GM06990 (cell line): ENCODE data around the gene SMOC1.
A peak's percentile ranks its signal among the peaks of the same experiment; 100 is the strongest.

Experiments used
- DNase-seq: peaks from one replicate; pipeline ENCODE4 v3.0.0-alpha.2; 2011; ENCODE audit not compliant: insufficient read length; ENCODE audit errors: extremely low read depth
- H3K27me3 ChIP-seq: replicated peaks from 2 replicates; pipeline ENCODE4 v1.6.0; 2011; ENCODE audit warnings: low read length; ENCODE audit not compliant: control insufficient read depth, insufficient read depth
- H3K36me3 ChIP-seq: 2 replicates; pipeline ENCODE4 v1.5.1; 2011; ENCODE audit warnings: low read length; ENCODE audit not compliant: control insufficient read depth, insufficient read depth
- H3K4me3 ChIP-seq: replicated peaks from 2 replicates; pipeline ENCODE4 v1.5.1; 2011; ENCODE audit warnings: low read depth, mild to moderate bottlenecking, control low read depth, low read length
- TF ChIP-seq, protein P1 (sequence below): IDR thresholded peaks from 2 replicates; pipeline ENCODE4 v1.5.1; 2011; ENCODE audit warnings: low read length, control low read depth, mild to moderate bottlenecking, inconsistent platforms; ENCODE audit not compliant: insufficient read depth, poor library complexity, severe bottlenecking

The SMOC1 gene

DNA sequence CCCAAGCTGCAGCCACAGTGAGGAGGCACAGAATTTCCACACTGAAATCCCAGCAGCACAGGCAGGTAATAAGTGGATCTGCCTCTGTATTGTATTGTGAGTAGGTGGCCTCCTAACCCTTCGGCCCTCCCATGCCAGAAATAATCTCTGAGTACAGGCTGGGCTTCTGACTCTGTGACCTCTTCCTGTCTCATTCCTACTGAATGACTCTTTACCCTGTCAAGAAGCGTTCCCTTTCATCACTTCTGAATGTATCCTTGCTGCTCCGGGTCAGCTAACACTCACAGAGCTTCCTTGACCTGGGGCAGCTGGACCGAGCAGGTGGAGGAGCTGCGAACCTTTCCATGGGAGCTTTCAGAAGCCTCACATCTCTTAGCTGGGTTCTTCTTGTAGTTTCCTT is 190.0 kb downstream of the SMOC1 start:
- Histone ChIP-seq H3K4me3 (no peak overlapping the region), H3K27me3 (no peaks in the 10 kb centered on the region; the same call in 1 of the 2 replicates), H3K36me3 (no peaks in the 10 kb centered on the region)
- TF ChIP-seq, protein P1, sequence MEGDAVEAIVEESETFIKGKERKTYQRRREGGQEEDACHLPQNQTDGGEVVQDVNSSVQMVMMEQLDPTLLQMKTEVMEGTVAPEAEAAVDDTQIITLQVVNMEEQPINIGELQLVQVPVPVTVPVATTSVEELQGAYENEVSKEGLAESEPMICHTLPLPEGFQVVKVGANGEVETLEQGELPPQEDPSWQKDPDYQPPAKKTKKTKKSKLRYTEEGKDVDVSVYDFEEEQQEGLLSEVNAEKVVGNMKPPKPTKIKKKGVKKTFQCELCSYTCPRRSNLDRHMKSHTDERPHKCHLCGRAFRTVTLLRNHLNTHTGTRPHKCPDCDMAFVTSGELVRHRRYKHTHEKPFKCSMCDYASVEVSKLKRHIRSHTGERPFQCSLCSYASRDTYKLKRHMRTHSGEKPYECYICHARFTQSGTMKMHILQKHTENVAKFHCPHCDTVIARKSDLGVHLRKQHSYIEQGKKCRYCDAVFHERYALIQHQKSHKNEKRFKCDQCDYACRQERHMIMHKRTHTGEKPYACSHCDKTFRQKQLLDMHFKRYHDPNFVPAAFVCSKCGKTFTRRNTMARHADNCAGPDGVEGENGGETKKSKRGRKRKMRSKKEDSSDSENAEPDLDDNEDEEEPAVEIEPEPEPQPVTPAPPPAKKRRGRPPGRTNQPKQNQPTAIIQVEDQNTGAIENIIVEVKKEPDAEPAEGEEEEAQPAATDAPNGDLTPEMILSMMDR = no peak
- no peak for DNase-seq

DNA sequence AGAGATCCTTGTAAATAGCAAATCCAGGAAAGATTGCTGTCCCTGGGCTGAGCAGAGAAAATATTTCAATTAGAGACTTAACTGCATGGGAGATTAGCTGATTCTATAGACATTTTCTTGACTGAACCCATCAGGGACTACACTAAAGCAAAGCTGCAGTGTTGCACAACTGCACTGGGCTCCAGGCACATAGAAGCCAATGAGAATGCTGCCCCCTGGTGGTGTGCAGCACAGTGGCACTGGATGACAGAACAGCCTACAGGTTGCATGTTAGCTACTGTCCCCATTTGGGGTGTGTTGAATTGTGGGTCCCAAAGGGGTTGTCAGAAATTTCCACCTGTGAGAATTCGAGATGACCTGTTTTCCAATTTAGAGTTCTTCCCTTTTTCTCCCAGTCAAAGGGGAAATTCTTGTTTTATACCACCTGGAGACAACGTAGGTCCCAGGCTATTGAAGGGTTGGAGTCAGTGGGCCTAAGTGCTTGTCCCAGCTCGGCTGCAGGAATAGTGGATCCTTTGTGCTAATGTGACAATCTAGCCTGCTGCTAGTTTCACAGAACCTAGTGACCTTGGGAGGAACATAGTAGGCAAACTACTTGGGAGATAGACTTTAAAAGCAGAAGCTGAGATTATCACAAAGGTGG is 194.8 kb downstream of the SMOC1 start:
- TF ChIP-seq, protein P1 = peak; percentile 88
- Histone ChIP-seq H3K36me3 (no peaks in the 10 kb centered on the region), H3K27me3 (no peaks in the 10 kb centered on the region), H3K4me3 (no peak overlapping the region)
- DNase-seq = no peak

DNA sequence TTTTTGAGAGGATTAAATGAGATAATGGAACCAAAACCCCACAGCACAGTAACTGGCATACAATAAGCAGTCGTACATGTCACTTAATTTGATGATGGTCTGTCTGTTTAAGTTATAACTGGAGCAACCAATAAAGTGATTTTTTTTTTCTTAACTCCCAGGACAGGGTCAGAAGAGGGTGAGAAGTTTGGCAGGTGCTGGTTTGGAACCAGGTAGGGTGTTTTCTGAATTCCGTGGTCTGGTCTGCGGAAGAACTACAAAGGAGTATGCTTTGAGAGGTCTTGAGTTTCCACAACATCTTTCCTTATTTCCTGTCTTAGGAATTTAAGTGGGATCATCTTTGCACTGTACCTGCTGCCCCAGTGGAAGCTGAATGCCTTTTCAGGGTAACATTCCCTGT is 197.8 kb downstream of the SMOC1 start:
- Histone ChIP-seq H3K27me3 (no peaks in the 10 kb centered on the region; the same call in 1 of the 2 replicates), H3K36me3 (no peaks in the 10 kb centered on the region), H3K4me3 (no peak overlapping the region)
- TF ChIP-seq, protein P1 = no peak
- DNase-seq = no peak

DNA sequence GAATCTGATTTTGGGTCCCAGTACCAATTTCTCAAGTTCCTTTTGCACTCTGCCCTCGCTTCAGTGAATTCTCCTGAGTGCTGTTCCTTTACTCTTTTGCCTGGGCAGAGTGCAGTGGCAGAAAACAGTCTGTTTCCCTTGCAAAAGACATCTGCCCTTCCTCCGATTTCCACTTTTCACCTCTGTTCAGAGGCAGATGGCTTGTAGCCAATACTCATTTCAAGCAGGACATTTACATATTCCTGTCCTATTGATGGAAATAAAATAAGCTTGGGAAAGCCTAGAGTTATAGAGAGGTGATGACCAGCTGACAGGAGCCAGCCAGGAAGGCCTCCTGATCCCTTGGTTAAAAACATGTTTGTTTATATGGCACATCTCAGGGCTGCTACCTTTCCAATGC is 198.5 kb downstream of the SMOC1 start:
- DNase-seq = no peak
- TF ChIP-seq, protein P1 = no peak
- no peak overlapping the region for H3K4me3 ChIP-seq
- no peaks in the 10 kb centered on the region; the same call in 1 of the 2 replicates for H3K27me3 ChIP-seq
- H3K36me3 ChIP-seq = no peaks in the 10 kb centered on the region

DNA sequence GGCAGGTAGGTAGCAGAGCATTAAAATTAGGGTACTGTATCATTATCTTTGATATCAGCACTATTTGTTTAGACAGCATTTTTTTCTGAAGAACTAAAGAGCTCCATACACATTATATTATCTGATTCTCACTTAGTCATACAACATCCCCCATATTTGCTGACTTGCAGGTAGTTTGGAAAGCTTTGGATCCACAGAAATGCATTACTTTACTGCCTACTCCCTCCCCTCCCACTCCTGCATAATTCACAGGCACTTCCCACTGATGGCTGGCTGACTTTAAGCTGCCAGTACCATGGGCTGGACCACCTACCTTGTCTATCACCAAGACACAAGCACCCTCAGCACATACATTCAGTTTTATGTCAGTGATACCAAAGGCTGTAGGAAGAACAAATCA is 199.1 kb downstream of the SMOC1 start:
- no peak for DNase-seq
- Histone ChIP-seq H3K36me3 (no peaks in the 10 kb centered on the region), H3K27me3 (no peaks in the 10 kb centered on the region; the same call in 1 of the 2 replicates), H3K4me3 (no peak overlapping the region)
- TF ChIP-seq, protein P1 = no peak

DNA sequence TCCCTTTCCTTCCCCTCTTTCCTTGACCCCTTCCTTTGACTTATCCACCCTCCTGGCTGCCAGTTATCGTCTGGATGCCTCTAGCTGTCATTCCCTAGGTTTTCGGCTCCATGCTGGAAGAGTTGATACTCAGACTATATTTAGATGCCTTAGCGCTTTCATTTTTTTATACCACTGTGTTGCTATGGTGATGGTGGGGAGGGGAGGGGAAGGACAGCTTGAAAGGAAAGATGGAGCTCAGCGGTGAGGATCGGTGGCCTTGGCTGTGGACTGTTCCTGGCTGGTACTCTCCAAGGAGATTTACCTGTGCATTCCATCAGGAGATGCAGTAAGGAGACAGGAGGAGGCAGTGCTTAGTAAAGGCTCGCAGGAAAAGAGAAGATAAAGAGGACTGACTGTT is 200.9 kb downstream of the SMOC1 start:
- Histone ChIP-seq H3K36me3 (no peaks in the 10 kb centered on the region), H3K4me3 (no peak overlapping the region), H3K27me3 (no peaks in the 10 kb centered on the region; the same call in 1 of the 2 replicates)
- TF ChIP-seq, protein P1 = no peak
- DNase-seq = no peak
